Measurements from ENCODE around the gene EFCAB10. TPM values are rescaled to one million over a fixed set of nuclear protein-coding genes. Genes with fewer than 3 reads are reported as not detected.

Gene EFCAB10
- total and polyA plus RNA-seq, 2 of the 13 experiments (the other 11 are each of a cell fraction or from before 2014, with no cell fraction given) = 0.40 TPM; not detected in 1

DNA sequence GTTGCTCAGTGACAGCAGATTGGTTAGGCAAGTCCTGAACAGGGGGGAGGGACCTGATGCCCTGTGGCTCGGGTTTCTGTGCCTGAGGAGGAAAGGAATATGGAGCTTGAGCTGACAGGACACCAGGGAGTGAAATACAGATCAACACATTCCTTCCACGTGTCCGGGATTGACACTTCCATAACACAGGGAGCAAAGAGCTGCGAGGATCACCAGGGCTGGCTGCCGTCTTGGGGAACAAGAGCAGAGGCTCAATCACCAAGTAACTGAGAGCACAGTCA lies 36.7 kb upstream of the EFCAB10 start:
- WGBS (ENCODE audit: low lambda C conversion rate) = 88% methylated on average over 5 of the region's 5 CpGs
- no peak for DNase-seq (ENCODE audit: low spot score)
- no peak for ATAC-seq
- no peaks in the 10 kb centered on the region for H3K4me1 ChIP-seq (ENCODE audit: insufficient read depth, low read length)
- intact Hi-C loops (cut with micrococcal nuclease; ENCODE audit: unreplicated experiment) = no loop called here
- FAIRE-seq = no peak
- no peak overlapping the region for H3K9ac ChIP-seq (ENCODE audit: insufficient read depth, low read depth, low read length)
- no peaks in the 10 kb centered on the region for H3K79me2 ChIP-seq (ENCODE audit: insufficient read depth, low read length)
- H3K9me3 ChIP-seq (ENCODE audit: low read length) = no peaks in the 10 kb centered on the region
- no peak overlapping the region for H3K4me2 ChIP-seq (ENCODE audit: low read depth, low read length)
- no peaks in the 10 kb centered on the region for H3K27me3 ChIP-seq (ENCODE audit: control insufficient read depth in 1 of 2, insufficient read depth in 2 of 2, low read length in 2 of 2)
- H2AFZ ChIP-seq (ENCODE audit: low read length) = no peak overlapping the region
- H3K27ac ChIP-seq (ENCODE audit: extremely low read length, insufficient read depth, low read length) = no peak overlapping the region
- BruUV-seq (replicated peaks) = no TSS peak
- in situ Hi-C loops (cut with HindIII; ENCODE audit: extremely low pct_ligation_motif_present, low pct_unique_long_range_greater_than_20kb) = no loop called here
- no peaks in the 10 kb centered on the region for H4K20me1 ChIP-seq (ENCODE audit: insufficient read depth, low read length)
- no peak overlapping the region for H3K4me3 ChIP-seq (replicated peaks in 1 of 3; ENCODE audit: insufficient read depth in 1 of 3, low read depth in 2 of 3, low read length in 3 of 3)
- ChIA-PET POLR2A (no interaction called here), CTCF (ENCODE audit: low intra/inter-chr PET ratio, low total read pairs) (no interaction called here)
- H3K36me3 ChIP-seq (replicated peaks in 1 of 2; ENCODE audit: control insufficient read depth in 1 of 2, insufficient read depth in 2 of 2, low read length in 2 of 2) = peaks cover 2 to 3% of the 10 kb centered on the region in 2 experiments; a peak in 2 of 5 replicates
- no peak for TF ChIP-seq ADNP (CRISPR knock-in tag; IDR thresholded peaks at IDR 0.05)
- TF ChIP-seq, protein P1, sequence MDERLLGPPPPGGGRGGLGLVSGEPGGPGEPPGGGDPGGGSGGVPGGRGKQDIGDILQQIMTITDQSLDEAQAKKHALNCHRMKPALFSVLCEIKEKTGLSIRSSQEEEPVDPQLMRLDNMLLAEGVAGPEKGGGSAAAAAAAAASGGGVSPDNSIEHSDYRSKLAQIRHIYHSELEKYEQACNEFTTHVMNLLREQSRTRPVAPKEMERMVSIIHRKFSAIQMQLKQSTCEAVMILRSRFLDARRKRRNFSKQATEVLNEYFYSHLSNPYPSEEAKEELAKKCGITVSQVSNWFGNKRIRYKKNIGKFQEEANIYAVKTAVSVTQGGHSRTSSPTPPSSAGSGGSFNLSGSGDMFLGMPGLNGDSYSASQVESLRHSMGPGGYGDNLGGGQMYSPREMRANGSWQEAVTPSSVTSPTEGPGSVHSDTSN (CRISPR knock-in tag; IDR thresholded peaks at IDR 0.05) = no peak
- TF ChIP-seq ATF4 (CRISPR knock-in tag; IDR thresholded peaks at IDR 0.05) = no peak
- TF ChIP-seq ZNF124 (CRISPR knock-in tag; IDR thresholded peaks at IDR 0.05) = no peak
- no peak for TF ChIP-seq ZNF160 (CRISPR knock-in tag; IDR thresholded peaks at IDR 0.05)
- TF ChIP-seq ZNF3 (CRISPR knock-in tag; IDR thresholded peaks at IDR 0.05) = no peak
- no peak for TF ChIP-seq ZNF180 (CRISPR knock-in tag; IDR thresholded peaks at IDR 0.05; ENCODE audit: borderline replicate concordance, low read depth)
- TF ChIP-seq, protein P2, sequence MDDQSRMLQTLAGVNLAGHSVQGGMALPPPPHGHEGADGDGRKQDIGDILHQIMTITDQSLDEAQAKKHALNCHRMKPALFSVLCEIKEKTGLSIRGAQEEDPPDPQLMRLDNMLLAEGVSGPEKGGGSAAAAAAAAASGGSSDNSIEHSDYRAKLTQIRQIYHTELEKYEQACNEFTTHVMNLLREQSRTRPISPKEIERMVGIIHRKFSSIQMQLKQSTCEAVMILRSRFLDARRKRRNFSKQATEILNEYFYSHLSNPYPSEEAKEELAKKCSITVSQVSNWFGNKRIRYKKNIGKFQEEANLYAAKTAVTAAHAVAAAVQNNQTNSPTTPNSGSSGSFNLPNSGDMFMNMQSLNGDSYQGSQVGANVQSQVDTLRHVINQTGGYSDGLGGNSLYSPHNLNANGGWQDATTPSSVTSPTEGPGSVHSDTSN (CRISPR knock-in tag; IDR thresholded peaks at IDR 0.05; ENCODE audit: borderline replicate concordance) = no peak
- no peak for TF ChIP-seq SETDB1 (CRISPR knock-in tag; IDR thresholded peaks at IDR 0.05; ENCODE audit: borderline replicate concordance)
- no peak for TF ChIP-seq ZNF639 (CRISPR knock-in tag; conservative IDR thresholded peaks at IDR 0.05)
- TF ChIP-seq SMARCC2 (IDR thresholded peaks at IDR 0.05) = no peak
- no peak for TF ChIP-seq SP1 (IDR thresholded peaks at IDR 0.05)
- TF ChIP-seq SP1 (CRISPR knock-in tag; IDR thresholded peaks at IDR 0.05) = no peak
- no peak for TF ChIP-seq ZNF614 (CRISPR knock-in tag; IDR thresholded peaks at IDR 0.05; ENCODE audit: borderline replicate concordance)
- no peak for TF ChIP-seq HNRNPK (IDR thresholded peaks at IDR 0.05; ENCODE audit: low read depth, low read length, poor library complexity, severe bottlenecking)
- no peak for TF ChIP-seq NR2F6 (IDR thresholded peaks at IDR 0.05)
- TF ChIP-seq NR2F6 (CRISPR knock-in tag; IDR thresholded peaks at IDR 0.05) = no peak
- TF ChIP-seq, protein P3, sequence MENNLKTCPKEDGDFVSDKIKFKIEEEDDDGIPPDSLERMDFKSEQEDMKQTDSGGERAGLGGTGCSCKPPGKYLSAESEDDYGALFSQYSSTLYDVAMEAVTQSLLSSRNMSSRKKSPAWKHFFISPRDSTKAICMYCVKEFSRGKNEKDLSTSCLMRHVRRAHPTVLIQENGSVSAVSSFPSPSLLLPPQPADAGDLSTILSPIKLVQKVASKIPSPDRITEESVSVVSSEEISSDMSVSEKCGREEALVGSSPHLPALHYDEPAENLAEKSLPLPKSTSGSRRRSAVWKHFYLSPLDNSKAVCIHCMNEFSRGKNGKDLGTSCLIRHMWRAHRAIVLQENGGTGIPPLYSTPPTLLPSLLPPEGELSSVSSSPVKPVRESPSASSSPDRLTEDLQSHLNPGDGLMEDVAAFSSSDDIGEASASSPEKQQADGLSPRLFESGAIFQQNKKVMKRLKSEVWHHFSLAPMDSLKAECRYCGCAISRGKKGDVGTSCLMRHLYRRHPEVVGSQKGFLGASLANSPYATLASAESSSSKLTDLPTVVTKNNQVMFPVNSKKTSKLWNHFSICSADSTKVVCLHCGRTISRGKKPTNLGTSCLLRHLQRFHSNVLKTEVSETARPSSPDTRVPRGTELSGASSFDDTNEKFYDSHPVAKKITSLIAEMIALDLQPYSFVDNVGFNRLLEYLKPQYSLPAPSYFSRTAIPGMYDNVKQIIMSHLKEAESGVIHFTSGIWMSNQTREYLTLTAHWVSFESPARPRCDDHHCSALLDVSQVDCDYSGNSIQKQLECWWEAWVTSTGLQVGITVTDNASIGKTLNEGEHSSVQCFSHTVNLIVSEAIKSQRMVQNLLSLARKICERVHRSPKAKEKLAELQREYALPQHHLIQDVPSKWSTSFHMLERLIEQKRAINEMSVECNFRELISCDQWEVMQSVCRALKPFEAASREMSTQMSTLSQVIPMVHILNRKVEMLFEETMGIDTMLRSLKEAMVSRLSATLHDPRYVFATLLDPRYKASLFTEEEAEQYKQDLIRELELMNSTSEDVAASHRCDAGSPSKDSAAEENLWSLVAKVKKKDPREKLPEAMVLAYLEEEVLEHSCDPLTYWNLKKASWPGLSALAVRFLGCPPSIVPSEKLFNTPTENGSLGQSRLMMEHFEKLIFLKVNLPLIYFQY (CRISPR knock-in tag; IDR thresholded peaks at IDR 0.05; ENCODE audit: borderline replicate concordance) = no peak
